ENCODE data around the gene CASKIN2.

GRCh38 chr17:75521290-75521689 is 6.0 kb upstream of the CASKIN2 start:
- no peak for TF ChIP-seq POLR2A (IDR thresholded peaks at IDR 0.05)
- no peak for TF ChIP-seq CTCF (IDR thresholded peaks at IDR 0.05)

Measured in heart left ventricle (tissue), 13 donors.